DMS79 treated with DMSO at 0.1 percent for 48 hours (cell line): ENCODE data around the gene SH3RF3.

Experiments used
- DNase-seq: peaks from one replicate; lab custom pipeline; 2025; lab: John Stamatoyannopoulos, UW

The SH3RF3 gene

DNA sequence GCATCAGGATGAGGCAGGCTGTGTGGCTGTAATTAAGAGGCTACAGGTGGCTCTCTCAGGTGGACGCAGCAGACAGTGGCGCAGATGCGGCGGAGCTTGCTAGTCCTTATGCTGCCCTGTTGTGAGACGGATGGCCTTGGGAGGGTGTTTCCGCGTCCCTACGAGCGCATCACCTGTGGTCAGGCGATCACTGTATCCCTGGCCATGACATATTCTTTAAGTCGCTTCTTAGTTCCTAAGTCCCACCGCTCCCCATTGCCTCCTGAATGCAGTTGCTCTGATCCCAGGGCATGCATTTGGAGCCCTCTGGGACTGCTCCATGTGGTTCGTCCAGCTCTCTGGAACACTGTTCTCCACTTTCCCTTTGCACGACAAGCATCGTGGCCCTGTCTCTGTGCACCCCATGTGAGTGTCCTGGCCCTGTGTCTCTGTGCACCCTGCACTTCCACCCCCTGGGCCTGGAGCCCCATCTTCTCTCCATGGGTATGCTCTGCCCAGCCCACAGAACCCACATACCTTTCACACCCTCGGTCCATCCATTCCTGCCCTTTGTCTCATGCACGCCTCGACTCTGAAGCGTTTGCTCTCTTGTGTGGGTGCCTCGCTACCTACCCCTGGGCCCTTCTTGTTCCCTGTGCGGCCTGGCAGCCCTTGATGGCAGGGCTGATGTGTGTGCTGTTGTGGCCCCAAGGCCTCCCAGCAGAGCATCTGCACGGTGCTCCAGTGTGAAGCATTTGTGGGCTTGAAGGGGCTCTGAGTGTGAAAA is 74.4 kb downstream of the SH3RF3 start:
- DNase-seq: no peak

DNA sequence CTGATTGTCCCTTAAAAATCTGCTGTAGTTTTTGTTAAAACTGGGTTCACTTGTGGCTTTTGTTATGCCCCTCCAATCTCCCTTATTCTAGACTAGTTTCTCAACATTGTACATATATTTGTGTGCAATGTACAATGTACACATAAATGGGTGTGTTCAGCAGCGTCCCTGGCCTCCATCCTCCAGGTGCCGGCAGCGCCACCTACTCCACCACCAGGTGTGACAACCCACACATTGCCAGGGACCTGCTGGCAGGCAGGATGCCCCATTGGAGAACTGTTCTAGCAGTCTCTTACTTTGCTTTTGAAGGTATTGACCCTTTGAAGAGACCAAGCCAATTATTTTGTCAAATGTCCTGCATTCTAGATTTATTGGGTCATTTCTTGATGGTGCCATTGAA is 75.4 kb downstream of the SH3RF3 start:
- DNase-seq: no peak

DNA sequence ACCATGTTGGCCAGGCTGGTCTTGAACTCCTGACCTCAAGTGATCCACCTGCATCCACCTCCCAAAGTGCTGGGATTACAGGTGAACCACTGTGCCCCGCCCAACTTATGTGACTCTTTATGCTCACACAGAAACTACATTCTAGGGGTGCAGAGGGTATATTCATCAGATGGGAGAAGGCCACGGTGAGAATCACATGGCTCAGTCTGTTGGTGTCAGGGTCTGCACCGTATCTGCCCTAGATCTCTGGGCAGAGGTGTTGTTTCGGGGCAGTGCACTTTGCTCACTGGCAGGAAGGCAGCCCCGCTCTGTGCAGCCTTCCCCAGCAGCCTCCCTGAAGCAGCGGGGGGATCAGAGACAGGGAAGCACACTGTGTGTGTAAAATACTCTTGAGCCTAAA is 76.4 kb downstream of the SH3RF3 start:
- DNase-seq: no peak

DNA sequence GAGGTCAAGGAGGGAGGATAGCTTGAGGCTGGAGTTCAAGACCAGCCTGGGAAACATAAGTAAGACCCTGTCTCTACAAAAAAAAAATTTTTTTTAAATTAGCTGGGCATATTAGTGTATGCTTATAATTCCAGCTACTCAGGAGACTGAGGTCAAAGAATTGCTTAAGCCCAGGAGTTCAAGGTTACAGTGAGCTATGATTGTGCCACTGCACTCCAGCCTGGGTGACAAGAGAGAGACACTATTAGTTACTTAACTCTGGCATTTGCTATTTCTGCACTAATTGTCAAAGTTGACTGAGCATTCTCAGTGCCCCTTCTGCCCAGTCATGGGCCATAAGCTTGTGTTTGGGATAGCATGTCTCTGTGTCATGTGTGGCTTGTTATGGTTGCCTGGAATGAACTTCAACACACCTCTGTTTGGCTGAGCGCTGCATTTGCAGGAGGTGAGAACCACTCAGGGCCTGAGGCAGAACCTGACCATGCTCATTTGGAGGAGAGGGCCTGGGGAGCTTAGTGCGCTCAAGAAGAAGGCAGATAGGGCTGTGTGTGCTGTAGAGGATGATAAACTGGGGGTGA is 77.7 kb downstream of the SH3RF3 start:
- no peak for DNase-seq

DNA sequence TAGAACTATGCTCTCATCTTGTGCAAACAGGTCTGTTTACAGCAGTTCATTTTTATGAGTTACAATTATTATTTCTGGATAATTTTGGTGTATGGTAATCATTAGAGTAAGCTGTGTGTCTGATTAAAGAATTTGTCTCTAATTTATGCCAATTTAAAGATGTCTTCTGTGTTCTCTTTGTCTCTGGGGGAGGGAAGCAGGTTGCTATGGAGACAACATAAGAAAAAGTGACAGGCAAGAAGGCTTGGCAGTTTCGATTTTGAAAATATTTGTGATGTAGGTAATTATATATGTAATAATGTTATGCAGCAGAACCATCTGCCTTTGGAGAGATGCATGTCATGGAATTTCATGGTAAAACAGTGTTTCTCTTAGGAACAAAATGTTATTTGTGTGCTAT is 78.2 kb downstream of the SH3RF3 start:
- DNase-seq: no peak

DNA sequence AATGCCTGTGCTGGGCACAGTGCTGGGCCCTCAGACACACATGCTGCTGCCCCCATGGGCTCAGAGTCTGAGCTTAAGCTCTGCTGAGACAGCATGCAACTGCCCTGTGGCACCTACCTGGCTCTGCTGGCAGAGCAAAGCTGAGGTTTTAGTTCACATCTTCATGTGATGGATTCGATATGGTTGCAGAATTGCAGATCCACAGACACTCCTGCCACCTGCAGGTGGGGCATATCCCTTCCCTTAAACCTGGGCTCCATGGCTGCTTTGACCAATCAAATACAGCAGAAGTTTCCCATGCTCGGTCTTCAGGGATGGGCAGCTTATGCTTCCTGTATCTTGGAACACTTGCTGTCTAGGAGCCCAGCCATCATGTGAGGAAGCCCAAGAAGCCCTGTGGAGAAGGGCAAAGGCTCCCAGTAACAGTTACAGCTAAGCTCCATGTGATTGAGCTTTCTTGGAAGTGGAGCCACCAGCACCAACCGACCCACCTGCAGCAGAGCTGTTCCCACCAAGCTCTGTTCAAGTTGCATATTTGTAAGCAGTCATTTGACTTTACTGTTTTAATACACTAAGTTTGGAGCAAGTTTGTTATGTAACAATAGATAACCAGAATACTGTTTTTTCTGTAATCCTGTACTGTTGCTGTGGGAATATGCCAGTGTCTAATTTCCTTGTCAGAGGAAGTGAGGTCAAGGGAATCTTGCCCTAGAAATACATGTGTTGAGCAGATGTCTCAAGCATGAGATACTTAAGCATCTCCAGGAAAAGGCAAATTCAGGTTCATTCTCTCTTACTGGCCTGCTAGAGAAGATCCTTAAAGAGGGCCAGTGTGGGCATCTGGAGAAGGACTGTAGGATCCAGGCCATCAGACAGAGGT is 79.3 kb downstream of the SH3RF3 start:
- DNase-seq: no peak

DNA sequence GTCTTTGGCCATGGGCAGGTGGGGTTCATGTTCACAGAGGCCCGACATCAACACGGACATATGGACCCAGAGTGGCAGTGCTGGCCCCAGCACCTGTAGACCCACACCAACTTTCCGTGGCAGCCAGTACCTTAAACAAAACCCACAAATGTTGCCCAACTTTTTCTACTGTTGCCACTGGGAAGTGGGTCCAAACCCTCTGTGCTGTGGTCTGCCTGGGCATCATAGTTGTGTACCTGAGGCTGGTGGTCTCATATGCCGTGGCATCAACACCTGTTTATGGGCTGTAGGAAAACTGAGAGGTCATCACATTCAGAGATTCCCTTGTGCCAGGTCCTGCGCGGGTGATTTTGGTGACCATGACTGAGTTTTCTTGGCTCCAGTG is 79.9 kb downstream of the SH3RF3 start:
- no peak for DNase-seq

DNA sequence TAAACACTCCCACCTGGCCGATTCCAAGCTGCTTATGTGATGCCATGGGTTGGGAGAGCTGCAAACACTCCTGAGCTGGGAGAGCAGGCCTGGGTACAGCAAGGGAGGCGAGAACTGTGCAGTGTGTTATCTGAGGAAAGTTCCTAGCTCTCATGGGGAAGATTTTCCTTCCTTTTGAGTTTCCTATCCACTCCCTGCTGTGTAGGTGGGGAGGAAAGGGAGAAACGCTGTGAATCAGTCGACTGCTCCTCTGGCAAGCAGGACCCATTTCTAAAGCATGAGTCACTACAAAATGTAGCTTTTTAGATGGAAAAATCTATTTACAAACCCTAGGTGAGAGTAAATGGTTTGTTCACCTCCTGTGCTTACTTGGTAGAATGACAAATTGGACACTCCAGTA is 80.4 kb downstream of the SH3RF3 start:
- DNase-seq: no peak

- DNase-seq: no peak
These were observed 80.9 kb downstream of the SH3RF3 start for GRCh38 chr2:109209941-109210340.

DNA sequence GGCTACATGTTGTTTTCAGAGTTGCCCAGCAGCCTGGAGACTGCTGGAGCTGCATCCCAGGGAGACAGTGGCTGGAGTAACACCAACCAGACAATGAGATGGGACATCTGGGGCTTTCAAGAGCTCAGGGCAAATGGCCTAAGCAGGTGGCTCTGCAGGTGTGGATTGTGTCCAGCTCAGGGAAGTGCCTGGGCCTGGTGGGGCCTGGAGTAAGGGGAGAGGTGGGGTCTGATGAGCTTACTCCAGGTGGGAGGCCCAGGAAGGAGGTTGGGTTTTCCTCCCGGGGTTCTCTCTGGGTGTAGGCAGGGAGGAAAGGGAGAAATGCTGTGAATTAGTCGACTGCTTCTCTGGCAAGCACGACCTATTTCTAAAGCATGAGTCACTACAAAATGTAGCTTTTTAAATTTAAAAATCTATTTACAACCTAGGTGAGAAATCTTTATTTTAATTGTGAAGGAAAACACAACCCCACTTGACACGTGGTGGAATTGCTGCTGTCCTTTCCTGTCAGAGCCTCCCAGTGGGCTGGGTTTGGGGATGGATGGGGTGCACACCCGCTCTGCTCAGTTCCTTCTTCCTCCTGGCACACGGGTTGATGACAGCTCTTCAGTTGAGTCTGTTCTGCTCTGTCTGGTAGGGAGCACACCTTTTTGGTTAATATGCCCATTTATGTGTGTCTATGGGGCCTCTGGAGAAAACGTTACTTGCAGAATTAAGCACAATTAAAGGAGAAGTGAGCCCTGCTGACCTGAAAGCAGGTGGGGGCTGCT is 81.6 kb downstream of the SH3RF3 start:
- no peak for DNase-seq

- DNase-seq: no peak
These were observed 82.3 kb downstream of the SH3RF3 start for GRCh38 chr2:109211315-109211714.

- no peak for DNase-seq
These were observed 84.0 kb downstream of the SH3RF3 start for GRCh38 chr2:109212836-109213563.

DNA sequence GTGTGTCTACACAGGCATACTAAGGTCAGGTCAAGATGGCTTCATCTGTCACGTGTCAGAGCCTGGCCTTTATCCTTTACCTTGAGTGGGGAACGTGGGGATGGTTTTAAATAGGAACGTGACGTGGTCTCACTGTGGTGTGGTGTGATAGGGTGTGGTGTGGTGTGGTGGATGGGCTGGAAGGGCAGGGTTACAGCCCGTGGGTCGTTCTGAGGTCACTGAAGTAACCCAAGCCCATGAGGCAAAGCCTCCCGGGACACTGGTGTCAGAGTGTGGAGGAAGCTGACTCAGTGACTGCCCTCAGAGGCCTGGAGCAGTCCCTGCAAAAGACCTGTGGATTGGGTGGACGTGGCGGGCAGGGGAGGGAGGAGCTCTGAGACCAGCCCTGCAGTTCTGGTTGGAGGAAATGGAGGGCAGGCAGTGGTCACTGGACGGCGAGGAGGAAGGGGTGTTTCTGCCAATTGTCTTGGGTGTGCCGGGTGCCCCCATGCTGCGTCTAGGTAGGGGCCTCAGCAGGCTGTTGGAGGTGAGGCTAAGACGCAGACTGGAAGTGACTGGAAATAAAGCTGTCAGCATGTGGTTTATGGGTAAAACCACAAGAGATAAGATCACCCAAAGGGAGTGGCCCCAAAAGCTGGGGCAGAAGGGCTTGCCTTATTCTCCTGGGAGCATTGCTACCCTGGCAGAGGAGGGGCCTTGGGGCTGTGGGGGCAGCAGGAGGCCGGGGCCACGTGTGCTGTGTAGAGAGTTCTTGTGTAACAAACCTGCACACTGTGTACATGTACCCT is 84.8 kb downstream of the SH3RF3 start:
- no peak for DNase-seq

GRCh38 chr2:109214651-109215371 is 85.8 kb downstream of the SH3RF3 start:
- DNase-seq: no peak

- no peak for DNase-seq
These were observed 86.9 kb downstream of the SH3RF3 start for GRCh38 chr2:109215866-109216265.

DNA sequence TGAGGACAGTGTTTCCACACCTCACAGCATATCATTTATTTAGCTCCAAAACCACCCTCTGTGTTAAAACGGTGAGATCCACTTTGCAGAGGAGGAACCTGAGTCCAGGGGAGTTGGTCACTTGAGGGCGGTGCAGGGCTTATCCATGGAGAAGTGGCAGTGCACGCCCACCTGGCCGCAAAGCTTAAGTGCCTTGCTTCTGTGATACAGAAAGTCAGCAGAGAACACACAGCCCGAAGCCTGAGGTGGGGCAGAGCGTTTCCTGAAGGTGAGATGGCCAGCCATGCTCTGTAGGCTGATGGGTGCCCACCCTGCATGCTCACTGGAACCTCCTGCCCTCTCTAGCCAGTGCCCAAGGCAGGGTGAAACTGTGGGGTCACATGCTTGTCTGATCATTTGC is 87.3 kb downstream of the SH3RF3 start:
- no peak for DNase-seq

GRCh38 chr2:109217362-109218086 is 88.5 kb downstream of the SH3RF3 start:
- peak; percentile 24 for DNase-seq

DNA sequence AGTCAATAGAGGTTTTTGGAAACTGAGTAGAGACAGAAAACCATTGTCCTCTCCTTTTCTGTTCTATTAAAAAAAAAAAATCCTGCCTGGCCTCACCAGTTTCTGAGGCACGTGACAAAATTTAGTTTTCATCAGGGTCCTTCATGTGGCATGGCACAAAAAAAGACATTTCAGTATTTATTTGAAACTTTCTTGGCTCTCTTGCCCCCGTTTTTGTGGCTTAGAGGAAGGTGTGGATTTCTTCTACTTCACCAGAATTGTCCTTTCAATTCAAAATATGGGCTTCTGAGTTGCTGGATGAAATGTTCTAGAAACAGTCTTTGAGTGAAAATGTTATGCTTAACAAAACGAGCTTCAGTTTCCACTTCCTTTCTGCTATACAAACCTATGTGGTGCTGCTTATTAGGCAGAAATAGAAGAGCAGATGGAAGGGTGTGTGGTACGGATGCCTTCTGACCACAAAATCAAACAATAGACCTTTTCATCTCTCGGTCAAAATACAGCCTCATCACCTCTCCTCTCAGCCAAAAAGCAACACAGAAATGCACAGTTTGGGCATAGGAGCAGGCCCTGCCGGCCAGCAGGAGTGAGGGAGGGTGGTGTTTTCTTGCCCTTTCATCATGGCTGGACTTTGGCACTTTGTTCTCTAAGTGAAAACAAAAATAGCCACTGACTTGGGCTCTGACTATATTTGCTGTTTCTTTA is 89.2 kb downstream of the SH3RF3 start:
- DNase-seq: peak; percentile 58

DNA sequence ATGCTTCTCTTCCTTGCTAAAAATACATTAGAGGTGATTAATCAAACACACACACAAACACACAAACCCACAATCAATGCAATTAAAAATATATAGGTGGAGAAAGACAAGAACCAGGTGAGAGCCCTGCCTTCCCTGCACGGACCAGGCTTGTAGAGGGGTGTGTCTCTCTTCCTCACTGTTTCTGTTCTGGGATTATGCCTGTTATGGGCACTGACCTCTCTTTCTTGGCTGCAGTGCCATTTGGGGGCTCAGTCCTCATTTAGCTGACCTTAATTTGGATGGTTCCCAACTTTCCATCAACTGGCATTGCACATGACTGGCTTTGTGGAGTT is 89.8 kb downstream of the SH3RF3 start:
- peak; percentile 46 for DNase-seq
